Central memory CD4-positive, alpha-beta T cell (primary cell): ENCODE data around the gene TNKS1BP1.

ENCODE experiments used
- DNase-seq: peaks from one replicate; pipeline ENCODE4 v3.0.0; 2022

Gene TNKS1BP1

GRCh38 chr11:57251491-57252104, 73.2 kb downstream of the TNKS1BP1 start:
- DNase-seq, result no peak

GRCh38 chr11:57251037-57251436, 73.7 kb downstream of the TNKS1BP1 start:
- no peak for DNase-seq
